ENCODE measurements around the gene RPS24. TPM values are rescaled to one million over a fixed set of nuclear protein-coding genes. Genes with fewer than 3 reads are reported as not detected.

Gene RPS24
- total and polyA plus RNA-seq, 2 of the 8 experiments (the other 6 are each of a cell fraction or from before 2014, with no cell fraction given): 2,128 to 3,943 TPM

GRCh38 chr10:78041170-78042057 is 7.8 kb downstream of the RPS24 start:
- peak overlapping the region; percentile 6; the same call in 1 of the 2 replicates for H3K27ac ChIP-seq (ENCODE audit: low read depth, low read length)
- peak overlapping the region; percentile 73 for H2BK5ac ChIP-seq (ENCODE audit: low read depth, low read length)
- H3K79me2 ChIP-seq (ENCODE audit: control insufficient read depth in 1 of 2, insufficient read depth in 2 of 2, low read length in 2 of 2): peaks cover 0 to 51% of the 10 kb centered on the region in 2 experiments; a peak in 3 of 4 replicates
- no peak overlapping the region; the same call in 1 of the 2 replicates for H2AK5ac ChIP-seq (ENCODE audit: low read depth, low read length)
- no peak overlapping the region for H3K14ac ChIP-seq (ENCODE audit: insufficient read length)
- H3K18ac ChIP-seq (ENCODE audit: extremely low read depth, low read length): no peak overlapping the region
- H3K9me3 ChIP-seq (ENCODE audit: insufficient read depth in 2 of 2, low read depth in 1 of 2, low read length in 1 of 2): no peaks in the 10 kb centered on the region
- H2AFZ ChIP-seq (ENCODE audit: low read length): no peak overlapping the region
- no peak overlapping the region for H2BK20ac ChIP-seq (ENCODE audit: low read length)
- H3K4me3 ChIP-seq (ENCODE audit: extremely low read depth in 1 of 4, insufficient read depth in 2 of 4, low read depth in 3 of 4, low read length in 4 of 4): no peak overlapping the region
- H2BK15ac ChIP-seq (ENCODE audit: low read length): peak overlapping the region; percentile 92; the same call in 1 of the 2 replicates
- H3K23me2 ChIP-seq (ENCODE audit: low read depth, low read length): peaks cover 4% of the 10 kb centered on the region
- peak overlapping the region in 1 of 2 experiments; percentile 16; a peak in 3 of 4 replicates for H3K4me2 ChIP-seq (ENCODE audit: insufficient read depth in 1 of 2, low read depth in 2 of 2, low read length in 2 of 2)
- peaks cover 4 to 33% (median 21%) of the 10 kb centered on the region in 4 experiments for H3K4me1 ChIP-seq (replicated peaks in 1 of 4; ENCODE audit: control insufficient read depth in 3 of 4, insufficient read depth in 4 of 4, low read length in 3 of 4)
- DNase-seq (ENCODE audit: low read depth in 1 of 2, low spot score in 2 of 2): no peak
- no peak overlapping the region for H3K56ac ChIP-seq (replicated peaks; ENCODE audit: insufficient read length, low read depth, low read length)
- no peak overlapping the region for H4K5ac ChIP-seq (ENCODE audit: insufficient read length, low read depth, low read length)
- no peak for FAIRE-seq
- no peak overlapping the region for H4K91ac ChIP-seq (replicated peaks; ENCODE audit: insufficient read length, low read length)
- peak overlapping the region; percentile 24 for H3K4ac ChIP-seq (replicated peaks; ENCODE audit: insufficient read length, low read depth, low read length)
- peaks cover 21 to 46% of the 10 kb centered on the region in 2 experiments for H4K20me1 ChIP-seq (replicated peaks in 1 of 2; ENCODE audit: control insufficient read depth in 1 of 2, insufficient read depth in 2 of 2, low read length in 2 of 2)
- H3K9ac ChIP-seq (replicated peaks in 1 of 4; ENCODE audit: extremely low read depth in 1 of 4, low read depth in 3 of 4, low read length in 3 of 4): peak overlapping the region in 1 of 4 experiments; percentile 36; a peak in 2 of 7 replicates
- ChIA-PET CTCF (ENCODE audit: partially characterized antibody) (interaction anchor here (0.6 to 2.2 kb wide), 2 partner anchors 14 to 396 kb away, joined by 3 to 5 read pairs; no protein-coding TSS in a partner anchor), POLR2A (ENCODE audit: partially characterized antibody) (interaction anchor here (0.7 to 5.8 kb wide), 17 partner anchors 7 to 367 kb away, joined by 3 to 41 read pairs (median 3); partner anchors contain the start of genes POLR3A and RPS24)
- peaks cover 30 to 66% (median 59%) of the 10 kb centered on the region in 4 experiments for H3K36me3 ChIP-seq (ENCODE audit: control insufficient read depth in 2 of 4, insufficient read depth in 4 of 4, low read length in 3 of 4)
- WGBS, 2 experiments (ENCODE audit: extremely low coverage in 1 of 2, insufficient coverage in 1 of 2, insufficient read length in 1 of 2, insufficient replicate concordance in 2 of 2, low coverage in 1 of 2, low lambda C conversion rate in 2 of 2, missing lambda C conversion rate in 1 of 2): 83% methylated on average over 5 of the region's 5 CpGs; no CpG with 5 or more reads in 1 of the 2 experiments
- 0 out of 2 replicates have a peak, but pooled peaks cover 9% of the 10 kb centered on the region for H3K79me1 ChIP-seq (ENCODE audit: low read depth, low read length)
- H4K8ac ChIP-seq (ENCODE audit: extremely low read depth, insufficient read depth, low read length): no peak overlapping the region
- H3K27me3 ChIP-seq (replicated peaks in 1 of 4; ENCODE audit: control insufficient read depth in 3 of 4, extremely low read depth in 1 of 4, insufficient read depth in 3 of 4, low read length in 3 of 4): no peaks in the 10 kb centered on the region; a peak in 1 of 7 replicates
- no peak overlapping the region for H2BK12ac ChIP-seq (ENCODE audit: low read depth, low read length)
- no peak overlapping the region for H3K23ac ChIP-seq (ENCODE audit: insufficient read length)
- no peak overlapping the region for H2BK120ac ChIP-seq (replicated peaks; ENCODE audit: low read depth, low read length)
- TF ChIP-seq POLR2A (IDR thresholded peaks at IDR 0.05; ENCODE audit: control extremely low read depth in 1 of 2, low read depth in 2 of 2, low read length in 2 of 2) (peak; percentile 55 to 78), ZNF274 (IDR thresholded peaks at IDR 0.05; ENCODE audit: borderline replicate concordance, extremely low read depth, low read length) (no peak), PHF8 (conservative IDR thresholded peaks at IDR 0.05; ENCODE audit: low read depth, low read length) (no peak)
